Astrocyte (in vitro differentiated cells and primary cell): Measurements from ENCODE around the gene ZCCHC2. TPM values are rescaled to one million over a fixed set of nuclear protein-coding genes. Genes with fewer than 3 reads are reported as not detected.

Experiments used
- DNase-seq: peaks from one replicate; pipeline ENCODE4 v3.0.0-alpha.2; 2010; ENCODE audit warnings: low read depth
- FAIRE-seq: peaks from 2 replicates; lab custom pipeline; 2011; peaks lifted over from hg19 to GRCh38; lab: Jason Lieb, UNC
- H2AFZ ChIP-seq: 2 replicates; pipeline ENCODE4 v1.6.0; 2012; ENCODE audit warnings: low read depth, low read length, inconsistent platforms
- H3K27ac ChIP-seq: 2 replicates; pipeline ENCODE4 v1.5.1; 2011; ENCODE audit warnings: low read depth, low read length, inconsistent platforms
- H3K27me3 ChIP-seq: 2 replicates; pipeline ENCODE4 v1.6.0; 2011; ENCODE audit warnings: low read length, inconsistent platforms; ENCODE audit not compliant: insufficient read depth
- H3K36me3 ChIP-seq: 2 replicates; pipeline ENCODE4 v1.5.1; 2011; ENCODE audit warnings: low read length, inconsistent platforms; ENCODE audit not compliant: insufficient read depth
- H3K4me1 ChIP-seq: 2 replicates; pipeline ENCODE4 v1.5.1; 2011; ENCODE audit warnings: low read length, inconsistent platforms; ENCODE audit not compliant: insufficient read depth
- H3K4me2 ChIP-seq: 2 replicates; pipeline ENCODE4 v1.6.0; 2012; ENCODE audit warnings: low read length, inconsistent platforms
- H3K4me3 ChIP-seq: 2 replicates; pipeline ENCODE4 v1.5.1; 2011; ENCODE audit warnings: low read depth, mild to moderate bottlenecking, low read length, inconsistent platforms; ENCODE audit not compliant: insufficient read depth
- H3K79me2 ChIP-seq: 2 replicates; pipeline ENCODE4 v1.6.0; 2012; ENCODE audit warnings: mild to moderate bottlenecking, low read length, inconsistent platforms; ENCODE audit not compliant: insufficient read depth
- H3K9ac ChIP-seq: 2 replicates; pipeline ENCODE4 v1.6.0; 2012; ENCODE audit warnings: mild to moderate bottlenecking, low read length, inconsistent platforms
- H3K9me3 ChIP-seq: 2 replicates; pipeline ENCODE4 v1.5.1; 2012; ENCODE audit warnings: low read depth, mild to moderate bottlenecking, low read length, inconsistent platforms; ENCODE audit not compliant: insufficient read depth
- H4K20me1 ChIP-seq: 2 replicates; pipeline ENCODE4 v1.6.0; 2012; ENCODE audit warnings: low read length, inconsistent platforms; ENCODE audit not compliant: insufficient read depth
- H3K27ac Mint-ChIP-seq: one replicate; pipeline ENCODE4 v1.8.0; 2021; ENCODE audit warnings: mild to moderate bottlenecking, mixed read lengths; ENCODE audit not compliant: unreplicated experiment
- H3K27me3 Mint-ChIP-seq: one replicate; pipeline ENCODE4 v1.8.0; 2021; ENCODE audit warnings: low read depth, mixed read lengths; ENCODE audit not compliant: unreplicated experiment
- H3K36me3 Mint-ChIP-seq: one replicate; pipeline ENCODE4 v1.8.0; 2021; ENCODE audit warnings: low read depth, mixed read lengths; ENCODE audit not compliant: unreplicated experiment
- H3K4me1 Mint-ChIP-seq: one replicate; pipeline ENCODE4 v1.8.0; 2021; ENCODE audit warnings: low read depth, mixed read lengths; ENCODE audit not compliant: unreplicated experiment
- H3K4me3 Mint-ChIP-seq: one replicate; pipeline ENCODE4 v1.8.0; 2021; ENCODE audit warnings: mild to moderate bottlenecking, moderate library complexity, mixed read lengths; ENCODE audit not compliant: unreplicated experiment
- H3K9me3 Mint-ChIP-seq: one replicate; pipeline ENCODE4 v1.8.0; 2021; ENCODE audit warnings: mild to moderate bottlenecking, mixed read lengths; ENCODE audit not compliant: unreplicated experiment
- CTCF ChIP-seq: IDR thresholded peaks from 2 replicates; pipeline ENCODE4 v1.5.1; 2011; ENCODE audit warnings: low read depth, mild to moderate bottlenecking, inconsistent platforms, low read length, moderate library complexity; ENCODE audit not compliant: insufficient read depth
- EZH2 ChIP-seq: IDR thresholded peaks from 2 replicates; pipeline ENCODE4 v1.6.1; 2012; ENCODE audit warnings: mild to moderate bottlenecking, low read length, inconsistent platforms; ENCODE audit not compliant: insufficient read depth
- total RNA-seq: library from RNA; stranded (reverse); gene quantifications from 2 replicates; pipeline ENCODE4 v1.2.1, GENCODE V29; 2021

The ZCCHC2 gene
- total RNA-seq, 1 donor from 2014 or later, result 14.8 TPM

GRCh38 chr18:62518460-62519375, 4.1 kb upstream of the ZCCHC2 start:
- H3K4me1 Mint-ChIP-seq, result peaks cover 11% of the 10 kb centered on the region
- TF ChIP-seq EZH2 (no peak), CTCF (no peak)

DNA sequence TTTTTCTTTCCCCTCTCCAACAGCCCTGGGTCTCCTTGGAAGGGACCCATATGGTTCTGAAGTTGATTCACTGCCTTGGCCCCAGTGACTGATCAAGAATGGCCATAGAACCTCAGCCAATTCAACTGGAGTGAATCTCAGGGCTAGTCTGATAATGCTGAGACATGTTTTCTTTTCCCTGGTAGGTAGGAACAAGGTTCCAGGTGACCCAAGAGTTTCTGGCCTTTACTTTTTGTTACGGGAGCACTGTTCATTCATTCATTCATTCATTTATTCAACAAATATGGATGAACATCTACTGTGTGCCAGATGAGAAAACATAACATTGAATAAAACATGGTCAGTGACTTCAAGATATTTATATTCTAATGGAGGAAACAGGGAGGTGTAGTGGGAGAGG, 3.1 kb upstream of the ZCCHC2 start:
- Mint-ChIP-seq H3K9me3 (no peaks in the 10 kb centered on the region), H3K36me3 (peaks cover 4% of the 10 kb centered on the region), H3K4me1 (peaks cover 11% of the 10 kb centered on the region), H3K4me3 (no peak overlapping the region), H3K27me3 (no peaks in the 10 kb centered on the region), H3K27ac (no peak overlapping the region)
- Histone ChIP-seq H3K4me3 (no peak overlapping the region), H3K9ac (no peak overlapping the region), H3K4me1 (no peaks in the 10 kb centered on the region), H2AFZ (no peak overlapping the region), H4K20me1 (no peaks in the 10 kb centered on the region), H3K4me2 (no peak overlapping the region), H3K9me3 (no peaks in the 10 kb centered on the region), H3K27me3 (peaks cover 2% of the 10 kb centered on the region), H3K27ac (no peak overlapping the region), H3K36me3 (no peaks in the 10 kb centered on the region), H3K79me2 (peaks cover 8% of the 10 kb centered on the region)
- TF ChIP-seq CTCF (no peak), EZH2 (no peak)
- DNase-seq (no peak), FAIRE-seq (no peak)

More at GRCh38 chr18:62518460-62519375, 4.1 kb upstream of the ZCCHC2 start:
- no peak for FAIRE-seq
- Mint-ChIP-seq H3K27ac (peak overlapping the region; percentile 2), H3K9me3 (peaks cover 4% of the 10 kb centered on the region), H3K36me3 (peaks cover 4% of the 10 kb centered on the region), H3K27me3 (no peaks in the 10 kb centered on the region), H3K4me3 (peak overlapping the region; percentile 34)
- H3K4me2 ChIP-seq, result no peak overlapping the region
- H3K4me1 ChIP-seq, result no peaks in the 10 kb centered on the region
- no peak overlapping the region for H3K4me3 ChIP-seq
- no peaks in the 10 kb centered on the region for H3K79me2 ChIP-seq
- H4K20me1 ChIP-seq, result no peaks in the 10 kb centered on the region
- no peaks in the 10 kb centered on the region for H3K36me3 ChIP-seq
- H3K27me3 ChIP-seq, result peaks cover 2% of the 10 kb centered on the region
- H3K27ac ChIP-seq, result no peak overlapping the region
- H2AFZ ChIP-seq, result no peak overlapping the region
- no peak overlapping the region for H3K9ac ChIP-seq
- DNase-seq, result peak; percentile 48
- H3K9me3 ChIP-seq, result no peaks in the 10 kb centered on the region

GRCh38 chr18:62521082-62521481, 1.7 kb upstream of the ZCCHC2 start:
- Histone ChIP-seq H2AFZ (no peak overlapping the region), H3K4me1 (peaks cover 9% of the 10 kb centered on the region), H3K27ac (no peak overlapping the region), H3K4me2 (no peak overlapping the region), H4K20me1 (peaks cover 7% of the 10 kb centered on the region), H3K9me3 (no peaks in the 10 kb centered on the region), H3K27me3 (peaks cover 2% of the 10 kb centered on the region), H3K36me3 (no peaks in the 10 kb centered on the region), H3K4me3 (no peak overlapping the region), H3K9ac (no peak overlapping the region), H3K79me2 (peaks cover 20% of the 10 kb centered on the region)
- Mint-ChIP-seq H3K27ac (no peak overlapping the region), H3K27me3 (no peaks in the 10 kb centered on the region), H3K4me1 (peaks cover 17% of the 10 kb centered on the region), H3K36me3 (peaks cover 4% of the 10 kb centered on the region), H3K4me3 (peak overlapping the region; percentile 97), H3K9me3 (no peaks in the 10 kb centered on the region)
- DNase-seq (no peak), FAIRE-seq (no peak)
- no peak for TF ChIP-seq EZH2
- TF ChIP-seq CTCF, result no peak
